PC-9 (cell line): ENCODE measurements around the gene ELF2. TPM values are rescaled to one million over a fixed set of nuclear protein-coding genes. Genes with fewer than 3 reads are reported as not detected.

Source experiments
- BruUV-seq: library from RNA; stranded (reverse); fragments of 400-500 nt; replicated peaks from 2 replicates; lab custom pipeline; 2021; lab: Mats Ljungman, UMichigan
- CTCF ChIA-PET: fragments of 300-600 bp; sonication (Branson Sonifier 250); formaldehyde crosslinking; loops from one replicate; lab custom pipeline; 2022; ENCODE audit warnings: antibody characterized with exemption; lab: Charles Lee
- POLR2A ChIA-PET: fragments of 300-600 bp; sonication (Branson Sonifier 250); formaldehyde crosslinking; loops from one replicate; lab custom pipeline; 2022; ENCODE audit warnings: antibody characterized with exemption; ENCODE audit not compliant: unreplicated experiment; lab: Charles Lee
- DNase-seq, 2 experiments: peaks; one replicate each; pipeline versions ENCODE4 v3.0.0 to v3.0.0-alpha.2; 2015 to 2022; ENCODE audit warnings: mixed read lengths in 1 of 2
- H2AFZ ChIP-seq: fragments of 200-600 bp; sonication (generic); 2 replicates; pipeline ENCODE4 v1.8.1; 2017; ENCODE audit warnings: antibody characterized with exemption
- H3F3A ChIP-seq: fragments of 200-600 bp; sonication (generic); 2 replicates; pipeline ENCODE4 v1.8.1; 2017; ENCODE audit warnings: antibody characterized with exemption, mild to moderate bottlenecking, low read depth; ENCODE audit not compliant: insufficient read depth
- H3K27ac ChIP-seq: fragments of 200-600 bp; sonication (generic); 2 replicates; pipeline ENCODE4 v1.6.1; 2016; ENCODE audit warnings: mixed run types
- H3K27me3 ChIP-seq: fragments of 200-600 bp; sonication (generic); 2 replicates; pipeline ENCODE4 v1.6.1; 2016; ENCODE audit warnings: low read depth, mixed run types; ENCODE audit not compliant: insufficient read depth
- H3K36me3 ChIP-seq: fragments of 200-600 bp; sonication (generic); 2 replicates; pipeline ENCODE4 v1.6.1; 2016; ENCODE audit warnings: low read depth, mixed run types
- H3K4me1 ChIP-seq: fragments of 200-600 bp; sonication (generic); replicated peaks from 2 replicates; pipeline ENCODE4 v1.6.1; 2016; ENCODE audit warnings: mixed run types; ENCODE audit not compliant: insufficient read depth
- H3K4me2 ChIP-seq: fragments of 200-600 bp; sonication (generic); 2 replicates; pipeline ENCODE4 v1.6.1; 2017; ENCODE audit warnings: mixed run types
- H3K4me3 ChIP-seq: fragments of 200-600 bp; sonication (generic); 2 replicates; pipeline ENCODE4 v1.6.1; 2016; ENCODE audit warnings: mixed run types
- H3K79me2 ChIP-seq: fragments of 200-600 bp; sonication (generic); 2 replicates; pipeline ENCODE4 v1.6.1; 2017; ENCODE audit warnings: low read depth, mixed run types
- H3K9me2 ChIP-seq: fragments of 200-600 bp; sonication (generic); 2 replicates; pipeline ENCODE4 v1.8.1; 2017; ENCODE audit warnings: mild to moderate bottlenecking; ENCODE audit not compliant: insufficient read depth
- H3K9me3 ChIP-seq: fragments of 200-600 bp; sonication (generic); 2 replicates; pipeline ENCODE4 v1.8.1; 2016; ENCODE audit warnings: low read depth; ENCODE audit not compliant: insufficient read depth
- H4K20me1 ChIP-seq: fragments of 200-600 bp; sonication (generic); 2 replicates; pipeline ENCODE4 v1.8.1; 2017; ENCODE audit not compliant: insufficient read depth
- EZH2 ChIP-seq: fragments of 200-600 bp; sonication (generic); IDR thresholded peaks from 2 replicates; pipeline ENCODE4 v1.8.0; 2017; ENCODE audit warnings: antibody characterized with exemption, low read depth
- intact Hi-C: fragments of 100-400 bp; cut with micrococcal nuclease; formaldehyde crosslinking; loops from one replicate; pipeline ENCODE4 v1.10.0; 2022; ENCODE audit not compliant: unreplicated experiment
- total RNA-seq: library from RNA; stranded (reverse); gene quantifications from 2 replicates; pipeline ENCODE4 v1.2.3, GENCODE V29; 2021
- TF ChIP-seq, protein P1 (sequence below): fragments of 200-600 bp; sonication (generic); conservative IDR thresholded peaks from 2 replicates; pipeline ENCODE4 v1.6.1; 2017; ENCODE audit warnings: mixed run types, antibody characterized with exemption, mild to moderate bottlenecking, moderate library complexity

The ELF2 gene
- total RNA-seq, 1 experiment from 2014 or later = 30.7 TPM

DNA sequence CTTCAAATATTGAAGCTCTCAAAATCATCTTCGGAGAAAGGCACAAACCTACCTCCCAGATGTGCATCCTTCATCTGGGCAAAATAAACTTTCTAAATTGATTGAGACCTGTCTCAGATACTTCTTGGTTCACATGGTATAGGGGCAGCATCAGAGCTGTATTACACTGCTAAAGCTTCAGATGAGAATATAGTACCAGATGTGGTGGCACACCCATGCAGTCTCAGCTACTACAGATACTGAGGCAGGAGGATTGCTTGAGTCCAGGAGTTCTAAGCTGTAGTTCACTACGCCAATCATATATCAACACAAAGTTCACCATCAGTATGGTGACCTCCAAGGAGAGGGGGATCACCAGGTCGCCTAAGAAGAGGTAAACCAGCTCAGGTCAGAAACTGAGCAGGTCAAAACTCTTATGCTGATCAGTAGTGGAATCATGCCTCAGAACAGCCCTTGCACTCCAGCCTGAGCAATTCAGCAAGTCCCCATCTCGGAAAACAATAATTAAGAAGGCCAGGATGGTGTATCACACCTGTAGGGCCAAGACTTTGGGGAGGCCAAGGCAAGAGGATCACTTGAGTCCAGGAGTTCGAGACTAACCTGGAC, 22.0 kb downstream of the ELF2 start:
- Histone ChIP-seq H3K27ac (no peak overlapping the region), H3K4me2 (no peak overlapping the region), H3K36me3 (no peaks in the 10 kb centered on the region), H3K9me2 (no peaks in the 10 kb centered on the region), H4K20me1 (no peaks in the 10 kb centered on the region), H3K79me2 (no peaks in the 10 kb centered on the region), H3F3A (no peaks in the 10 kb centered on the region), H3K9me3 (no peaks in the 10 kb centered on the region), H3K4me3 (no peak overlapping the region), H2AFZ (no peak overlapping the region), H3K4me1 (no peaks in the 10 kb centered on the region), H3K27me3 (no peaks in the 10 kb centered on the region)
- TF ChIP-seq EZH2 = no peak
- TF ChIP-seq, protein P1, sequence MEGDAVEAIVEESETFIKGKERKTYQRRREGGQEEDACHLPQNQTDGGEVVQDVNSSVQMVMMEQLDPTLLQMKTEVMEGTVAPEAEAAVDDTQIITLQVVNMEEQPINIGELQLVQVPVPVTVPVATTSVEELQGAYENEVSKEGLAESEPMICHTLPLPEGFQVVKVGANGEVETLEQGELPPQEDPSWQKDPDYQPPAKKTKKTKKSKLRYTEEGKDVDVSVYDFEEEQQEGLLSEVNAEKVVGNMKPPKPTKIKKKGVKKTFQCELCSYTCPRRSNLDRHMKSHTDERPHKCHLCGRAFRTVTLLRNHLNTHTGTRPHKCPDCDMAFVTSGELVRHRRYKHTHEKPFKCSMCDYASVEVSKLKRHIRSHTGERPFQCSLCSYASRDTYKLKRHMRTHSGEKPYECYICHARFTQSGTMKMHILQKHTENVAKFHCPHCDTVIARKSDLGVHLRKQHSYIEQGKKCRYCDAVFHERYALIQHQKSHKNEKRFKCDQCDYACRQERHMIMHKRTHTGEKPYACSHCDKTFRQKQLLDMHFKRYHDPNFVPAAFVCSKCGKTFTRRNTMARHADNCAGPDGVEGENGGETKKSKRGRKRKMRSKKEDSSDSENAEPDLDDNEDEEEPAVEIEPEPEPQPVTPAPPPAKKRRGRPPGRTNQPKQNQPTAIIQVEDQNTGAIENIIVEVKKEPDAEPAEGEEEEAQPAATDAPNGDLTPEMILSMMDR = no peak
- DNase-seq = no peak
- ChIA-PET CTCF (no interaction called here), POLR2A (no interaction called here)
- intact Hi-C loops = no loop called here
- BruUV-seq = no TSS peak

DNA sequence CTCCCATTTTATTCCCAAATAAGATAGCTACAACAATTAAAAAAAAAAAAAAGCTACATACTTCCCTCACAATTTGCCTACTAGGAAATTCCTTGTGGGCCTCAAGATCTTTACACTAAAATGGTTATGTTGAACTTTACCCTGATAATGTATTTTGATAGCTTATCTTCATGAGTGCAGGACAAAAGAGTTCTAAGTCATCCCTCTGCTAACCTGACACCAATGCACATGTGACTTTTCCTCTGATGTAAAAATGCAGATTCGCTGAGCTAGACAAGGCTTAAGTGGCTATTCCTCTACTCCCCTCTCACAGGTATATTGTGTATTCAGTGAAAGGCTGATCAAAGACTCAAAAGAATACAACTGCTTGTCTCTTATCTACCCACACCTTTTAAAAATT, 22.5 kb downstream of the ELF2 start:
- Histone ChIP-seq H3K79me2 (no peaks in the 10 kb centered on the region), H3F3A (no peaks in the 10 kb centered on the region), H3K4me3 (no peak overlapping the region), H3K27ac (no peak overlapping the region), H3K36me3 (no peaks in the 10 kb centered on the region), H3K4me1 (no peaks in the 10 kb centered on the region), H3K4me2 (no peak overlapping the region), H4K20me1 (no peaks in the 10 kb centered on the region), H3K9me3 (no peaks in the 10 kb centered on the region), H3K9me2 (no peaks in the 10 kb centered on the region), H3K27me3 (no peaks in the 10 kb centered on the region), H2AFZ (no peak overlapping the region)
- TF ChIP-seq EZH2 = no peak
- TF ChIP-seq, protein P1 = no peak
- no peak for DNase-seq
- ChIA-PET POLR2A (no interaction called here), CTCF (no interaction called here)
- BruUV-seq = no TSS peak
- intact Hi-C loops = no loop called here

DNA sequence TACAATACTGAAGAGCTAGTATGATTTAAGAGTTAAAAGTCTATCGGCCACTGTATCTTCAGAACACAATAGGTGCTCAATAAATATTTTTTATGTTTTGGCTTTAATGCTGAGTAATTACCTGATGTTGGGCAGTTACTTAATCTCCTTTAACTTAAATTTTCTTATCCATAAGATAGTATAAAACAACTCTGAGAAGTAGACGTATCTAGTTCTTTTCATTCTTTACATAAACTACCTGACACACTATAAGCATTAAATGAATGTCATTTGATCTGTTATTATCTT, 22.9 kb downstream of the ELF2 start:
- no peak for TF ChIP-seq EZH2
- TF ChIP-seq, protein P1 = no peak
- BruUV-seq = no TSS peak
- Histone ChIP-seq H3F3A (no peaks in the 10 kb centered on the region), H3K27me3 (no peaks in the 10 kb centered on the region), H3K27ac (no peak overlapping the region), H3K4me3 (no peak overlapping the region), H2AFZ (no peak overlapping the region), H4K20me1 (no peaks in the 10 kb centered on the region), H3K36me3 (no peaks in the 10 kb centered on the region), H3K4me1 (no peaks in the 10 kb centered on the region), H3K4me2 (no peak overlapping the region), H3K9me2 (no peaks in the 10 kb centered on the region), H3K9me3 (no peaks in the 10 kb centered on the region), H3K79me2 (no peaks in the 10 kb centered on the region)
- no peak for DNase-seq
- ChIA-PET POLR2A (interaction anchor here (0.6 to 0.7 kb wide), 2 partner anchors 46 to 1253 kb away, joined by 4 to 16 read pairs; no protein-coding TSS in a partner anchor), CTCF (interaction anchor here (0.5 kb wide), 1 partner anchor 362 kb away, joined by 11 read pairs; no protein-coding TSS in a partner anchor)
- intact Hi-C loops = no loop called here
